Upper lobe of left lung (tissue), 4 donors: Measurements from ENCODE around the gene MYO5B.

Experiments used
- POLR2AphosphoS5 ChIP-seq, 2 donors: sonication (generic); formaldehyde crosslinking; IDR thresholded peaks; one replicate each; pipeline ENCODE4 v1.5.1; 2017; ENCODE audit warnings: antibody characterized with exemption in 2 of 2
- TF ChIP-seq, protein P1 (sequence below), 6 experiments: fragments of 450-650 bp in 4 of 6; fragments of 200-600 bp in 2 of 6; sonication (generic) in 2 of 6; IDR thresholded peaks; one replicate each; pipeline ENCODE4 v1.5.1; 2016 to 2019; ENCODE audit warnings: antibody characterized with exemption in 6 of 6

DNA sequence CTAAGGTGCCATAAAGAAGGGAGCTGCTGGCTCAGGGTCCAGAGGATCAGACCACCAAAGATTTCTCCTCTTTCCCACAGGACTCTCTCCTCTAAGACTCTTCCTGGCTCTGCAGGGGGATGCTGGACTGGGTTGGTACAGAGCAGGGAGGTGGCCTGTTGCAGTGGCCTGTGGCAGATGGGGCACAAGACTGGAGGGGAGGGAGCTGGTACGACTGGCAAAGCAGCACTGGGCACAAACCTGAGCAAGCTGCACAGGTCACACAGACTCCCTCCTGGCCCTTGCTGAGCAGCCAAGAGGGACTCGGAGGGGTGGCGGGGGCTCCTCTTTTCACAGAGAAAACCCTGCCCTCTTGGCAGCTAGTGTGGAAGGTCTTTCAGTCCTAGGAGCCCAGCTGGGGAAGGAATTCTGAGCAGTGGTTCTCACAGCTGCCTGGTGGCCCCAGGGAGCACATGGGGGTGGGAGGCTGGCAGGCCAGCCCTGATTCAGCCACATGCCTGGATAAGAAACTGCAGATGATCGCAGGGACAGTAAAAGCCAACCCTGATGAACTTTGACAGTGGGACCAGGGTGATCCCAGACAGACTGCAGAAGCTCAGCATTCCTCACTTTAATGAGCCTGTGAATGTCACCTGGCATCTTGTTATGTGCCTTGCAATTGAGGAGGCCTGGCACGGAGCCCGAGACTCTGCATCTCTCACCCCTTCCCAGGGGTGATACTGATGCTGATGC, 349.2 kb downstream of the MYO5B start:
- TF ChIP-seq, protein P1, sequence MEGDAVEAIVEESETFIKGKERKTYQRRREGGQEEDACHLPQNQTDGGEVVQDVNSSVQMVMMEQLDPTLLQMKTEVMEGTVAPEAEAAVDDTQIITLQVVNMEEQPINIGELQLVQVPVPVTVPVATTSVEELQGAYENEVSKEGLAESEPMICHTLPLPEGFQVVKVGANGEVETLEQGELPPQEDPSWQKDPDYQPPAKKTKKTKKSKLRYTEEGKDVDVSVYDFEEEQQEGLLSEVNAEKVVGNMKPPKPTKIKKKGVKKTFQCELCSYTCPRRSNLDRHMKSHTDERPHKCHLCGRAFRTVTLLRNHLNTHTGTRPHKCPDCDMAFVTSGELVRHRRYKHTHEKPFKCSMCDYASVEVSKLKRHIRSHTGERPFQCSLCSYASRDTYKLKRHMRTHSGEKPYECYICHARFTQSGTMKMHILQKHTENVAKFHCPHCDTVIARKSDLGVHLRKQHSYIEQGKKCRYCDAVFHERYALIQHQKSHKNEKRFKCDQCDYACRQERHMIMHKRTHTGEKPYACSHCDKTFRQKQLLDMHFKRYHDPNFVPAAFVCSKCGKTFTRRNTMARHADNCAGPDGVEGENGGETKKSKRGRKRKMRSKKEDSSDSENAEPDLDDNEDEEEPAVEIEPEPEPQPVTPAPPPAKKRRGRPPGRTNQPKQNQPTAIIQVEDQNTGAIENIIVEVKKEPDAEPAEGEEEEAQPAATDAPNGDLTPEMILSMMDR (IDR thresholded peaks at IDR 0.05): no peak
- TF ChIP-seq POLR2AphosphoS5 (IDR thresholded peaks at IDR 0.05): no peak
